ENCODE measurements around the gene LRRC8D.

LRRC8D gene

GRCh38 chr1:89913353-89914095 is 92.7 kb downstream of the LRRC8D start:
- no peak overlapping the region for H3K4me3 ChIP-seq (ENCODE audit: low read length)
- TF ChIP-seq CTCF (IDR thresholded peaks at IDR 0.05; ENCODE audit: insufficient read depth, low read depth, low read length, missing control alignments), result no peak
- no peak for DNase-seq (ENCODE audit: low read depth)

GRCh38 chr1:89917353-89917752 is 96.5 kb downstream of the LRRC8D start:
- DNase-seq (ENCODE audit: low read depth), result no peak
- TF ChIP-seq CTCF (IDR thresholded peaks at IDR 0.05; ENCODE audit: insufficient read depth, low read depth, low read length, missing control alignments), result no peak

GRCh38 chr1:89918127-89918793 is 97.4 kb downstream of the LRRC8D start:
- H3K4me3 ChIP-seq (ENCODE audit: low read length), result no peak overlapping the region
- peak; percentile 83 for DNase-seq (ENCODE audit: low read depth)
- no peak for TF ChIP-seq CTCF (IDR thresholded peaks at IDR 0.05; ENCODE audit: insufficient read depth, low read depth, low read length, missing control alignments)

More at GRCh38 chr1:89917353-89917752, 96.5 kb downstream of the LRRC8D start:
- no peak overlapping the region for H3K4me3 ChIP-seq (ENCODE audit: low read length)

GRCh38 chr1:89918794-89919155 is 97.9 kb downstream of the LRRC8D start:
- peak; percentile 81 for DNase-seq (ENCODE audit: low read depth)
- H3K4me3 ChIP-seq (ENCODE audit: low read length), result no peak overlapping the region
- no peak for TF ChIP-seq CTCF (IDR thresholded peaks at IDR 0.05; ENCODE audit: insufficient read depth, low read depth, low read length, missing control alignments)

GRCh38 chr1:89919174-89919573 is 98.3 kb downstream of the LRRC8D start:
- TF ChIP-seq CTCF (IDR thresholded peaks at IDR 0.05; ENCODE audit: insufficient read depth, low read depth, low read length, missing control alignments), result no peak
- no peak overlapping the region for H3K4me3 ChIP-seq (ENCODE audit: low read length)
- no peak for DNase-seq (ENCODE audit: low read depth)

- no peak overlapping the region for H3K4me3 ChIP-seq (ENCODE audit: low read length)
- DNase-seq (ENCODE audit: low read depth), result no peak
- TF ChIP-seq CTCF (IDR thresholded peaks at IDR 0.05; ENCODE audit: insufficient read depth, low read depth, low read length, missing control alignments), result no peak
Observed at GRCh38 chr1:89922911-89923310, 102.1 kb downstream of the LRRC8D start.
